K562 (cell line): ENCODE data around the gene BEST1. TPM values are rescaled to one million over a fixed set of nuclear protein-coding genes. Genes with fewer than 3 reads are reported as not detected.
A peak's percentile ranks its signal among the peaks of the same experiment; 100 is the strongest.

Experiments used
- BCL6 ChIP-seq: fragments of 250-450 bp; sonication (Bioruptor Pico); IDR thresholded peaks from 2 replicates; pipeline ENCODE4 v1.4.0; 2020
- CBX2 ChIP-seq: fragments of 200-600 bp; sonication (generic); IDR thresholded peaks from one replicate; pipeline ENCODE4 v1.6.1; 2012; ENCODE audit warnings: mild to moderate bottlenecking, low read length, inconsistent platforms; ENCODE audit not compliant: insufficient read depth, poor library complexity, severe bottlenecking
- FIP1L1 ChIP-seq: fragments of 200-400 bp; formaldehyde crosslinking; IDR thresholded peaks from 2 replicates; pipeline ENCODE4 v1.6.1; 2018; ENCODE audit warnings: mild to moderate bottlenecking, low read depth, low read length; ENCODE audit not compliant: poor library complexity, severe bottlenecking
- GATA2 ChIP-seq: sonication (generic); formaldehyde crosslinking; IDR thresholded peaks from 2 replicates; pipeline ENCODE4 v1.4.0; 2020; ENCODE audit warnings: mild to moderate bottlenecking, missing genetic modification reagents
- GMEB1 ChIP-seq: fragments of 250-450 bp; sonication (Bioruptor Pico); IDR thresholded peaks from 2 replicates; pipeline ENCODE4 v1.4.0; 2020; ENCODE audit warnings: mild to moderate bottlenecking
- KAT2B ChIP-seq: IDR thresholded peaks from one replicate; pipeline ENCODE4 v1.6.1; 2012; ENCODE audit warnings: low read depth, mild to moderate bottlenecking, control low read depth, inconsistent platforms, low read length, moderate library complexity
- LARP7 ChIP-seq: fragments of 450-650 bp; IDR thresholded peaks from 2 replicates; pipeline ENCODE4 v1.6.1; 2016
- MAX ChIP-seq: sonication (generic); formaldehyde crosslinking; IDR thresholded peaks from 2 replicates; pipeline ENCODE4 v1.9.0; 2022; ENCODE audit warnings: mild to moderate bottlenecking, missing genetic modification reagents
- MEF2D ChIP-seq: conservative IDR thresholded peaks from 2 replicates; pipeline ENCODE4 v1.6.1; 2016; ENCODE audit warnings: low read depth, missing genetic modification characterization, missing compliant biosample characterization
- MTF1 ChIP-seq: fragments of 250-450 bp; sonication (Bioruptor Pico); IDR thresholded peaks from 2 replicates; pipeline ENCODE4 v1.9.0; 2021; ENCODE audit warnings: moderate library complexity, mild to moderate bottlenecking, inconsistent platforms, borderline replicate concordance
- MYBL2 ChIP-seq, 2 experiments: fragments of 450-650 bp in 1 of 2; sonication (generic) in 1 of 2; formaldehyde crosslinking in 1 of 2; IDR thresholded peaks; 2 replicates each; pipeline versions ENCODE4 v1.6.1 to v1.8.1; 2017 to 2022; ENCODE audit warnings: borderline replicate concordance in 1 of 2, inconsistent platforms in 1 of 2, low read depth in 1 of 2, mild to moderate bottlenecking in 1 of 2, missing genetic modification reagents in 1 of 2, moderate library complexity in 1 of 2
- NUFIP1 ChIP-seq: fragments of 450-650 bp; IDR thresholded peaks from 2 replicates; pipeline ENCODE4 v1.6.1; 2018; ENCODE audit not compliant: partially characterized antibody
- PKNOX1 ChIP-seq: fragments of 450-650 bp; IDR thresholded peaks from 2 replicates; pipeline ENCODE4 v1.6.1; 2016
- SPI1 ChIP-seq: IDR thresholded peaks from 2 replicates; pipeline ENCODE4 v1.6.1; 2011; ENCODE audit warnings: low read depth, low read length, control low read depth, borderline replicate concordance
- XRCC5 ChIP-seq: fragments of 200-400 bp; formaldehyde crosslinking; IDR thresholded peaks from 2 replicates; pipeline ENCODE4 v1.6.1; 2017; ENCODE audit warnings: low read depth, mild to moderate bottlenecking, low read length
- ZNF140 ChIP-seq: fragments of 250-450 bp; sonication (Bioruptor Pico); IDR thresholded peaks from 2 replicates; pipeline ENCODE4 v1.8.0; 2021; ENCODE audit warnings: moderate library complexity, mild to moderate bottlenecking, inconsistent platforms
- polyA plus RNA-seq, 8 experiments: library from polyadenylated mRNA; depleted of rRNA in 4 of 8; stranded (reverse) in 5 of 8; unstranded in 3 of 8; fragments of >200 nt; fragmentation: Nextera tagmentation in 2 of 8; fragmentation: Illumina TruSeq in 1 of 8; extraction: Ambion mirVana in 2 of 8; extraction: Trizol in 1 of 8; gene quantifications; 2 replicates each; pipeline versions ENCODE4 v1.2.1 to v1.2.3, GENCODE V29; 2011 to 2014; ENCODE audit warnings: inconsistent platforms in 1 of 8, missing spikeins in 1 of 8
- total RNA-seq, 7 experiments: library from RNA; depleted of rRNA in 6 of 7; stranded (reverse); fragments of >200 nt in 6 of 7; fragmentation: Illumina TruSeq in 2 of 7; extraction: Trizol in 2 of 7; gene quantifications; 2 replicates each; pipeline versions ENCODE4 v1.2.1 to v1.2.3, GENCODE V29; 2011 to 2021; ENCODE audit warnings: low replicate concordance in 1 of 7

BEST1 gene
- total and polyA plus RNA-seq, 9 of the 15 experiments (the other 6 are each of a cell fraction or from before 2014, with no cell fraction given): 0.07 to 1.3 (median 0.40) TPM

- TF ChIP-seq MYBL2 (IDR thresholded peaks at IDR 0.05; ENCODE audit: low read depth): no peak
- TF ChIP-seq MYBL2 (CRISPR knock-in tag; IDR thresholded peaks at IDR 0.05; ENCODE audit: borderline replicate concordance): no peak
- no peak for TF ChIP-seq GATA2
- no peak for TF ChIP-seq BCL6
- no peak for TF ChIP-seq KAT2B
- TF ChIP-seq GMEB1 (CRISPR knock-in tag): 0 out of 2 replicates have a peak, but pooled peaks have one; percentile 4
- TF ChIP-seq PKNOX1: 0 out of 2 replicates have a peak, but pooled peaks have one; percentile 19
- TF ChIP-seq CBX2: no peak
- no peak for TF ChIP-seq MEF2D (tag)
- no peak for TF ChIP-seq NUFIP1
- no peak for TF ChIP-seq FIP1L1
- TF ChIP-seq LARP7: no peak
- TF ChIP-seq MAX (CRISPR knock-in tag): peak; percentile 54
- TF ChIP-seq XRCC5: no peak
- no peak for TF ChIP-seq SPI1
- TF ChIP-seq MTF1: no peak
- no peak for TF ChIP-seq ZNF140 (CRISPR knock-in tag)
These were observed 32.6 kb upstream of the BEST1 start, which contains the start of gene RAB3IL1 (continued) for GRCh38 chr11:61917334-61918109.
